Effector CD8-positive, alpha-beta T cell (primary cell): ENCODE data around the gene DBX2.
"Not testable (repeated sequence)": the region's sequence is repeated elsewhere in the genome, so short reads cannot be mapped to it uniquely, and the experiment has no call there.

Source experiments
- DNase-seq: peaks from one replicate; lab custom pipeline; 2025; lab: John Stamatoyannopoulos, UW
- total RNA-seq, 4 experiments: gene quantifications; one replicate each; lab custom pipeline; 2026; lab: John Stamatoyannopoulos, UW

Gene DBX2
- 0 reads per million in 4 experiments for total RNA-seq

- no peak for DNase-seq
These were observed at the start of gene DBX2 for GRCh38 chr12:45050751-45051571. DBX2 (minus strand) TSS chr12:45051099; CDS start chr12:45050927, 172 bp downstream.

- no peak for DNase-seq
These were observed 47.9 kb upstream of the DBX2 start for GRCh38 chr12:45098766-45099165.

GRCh38 chr12:45095417-45095816 is 44.5 kb upstream of the DBX2 start:
- not testable (repeated sequence) for DNase-seq

- DNase-seq, result no peak
These were observed 42.2 kb upstream of the DBX2 start for GRCh38 chr12:45093051-45093450.

GRCh38 chr12:45089411-45090075 is 38.6 kb upstream of the DBX2 start:
- no peak for DNase-seq

GRCh38 chr12:45088608-45089007 is 37.7 kb upstream of the DBX2 start:
- DNase-seq, result no peak

- DNase-seq, result not testable (repeated sequence)
These were observed 33.3 kb upstream of the DBX2 start for GRCh38 chr12:45084248-45084647.

- DNase-seq, result no peak
These were observed 26.4 kb upstream of the DBX2 start for GRCh38 chr12:45077251-45077650.

- no peak for DNase-seq
These were observed 25.6 kb upstream of the DBX2 start for GRCh38 chr12:45076417-45077026.

- DNase-seq, result no peak
These were observed 24.8 kb upstream of the DBX2 start for GRCh38 chr12:45075587-45076282.

GRCh38 chr12:45065125-45065626 is 14.3 kb upstream of the DBX2 start:
- DNase-seq, result no peak

- no peak for DNase-seq
These were observed 10.1 kb upstream of the DBX2 start for GRCh38 chr12:45060976-45061375.

GRCh38 chr12:45051572-45052125 is 750 bp upstream of the DBX2 start:
- DNase-seq, result no peak

- DNase-seq, result no peak
These were observed 768 bp downstream of the DBX2 start for GRCh38 chr12:45049912-45050750.

GRCh38 chr12:45042599-45042998 is 8.3 kb downstream of the DBX2 start:
- DNase-seq, result no peak

GRCh38 chr12:45040977-45041376 is 9.9 kb downstream of the DBX2 start:
- DNase-seq, result no peak

- DNase-seq, result no peak
These were observed 11.1 kb downstream of the DBX2 start for GRCh38 chr12:45039757-45040156.

GRCh38 chr12:45034861-45035265 is 16.0 kb downstream of the DBX2 start:
- no peak for DNase-seq

- DNase-seq, result no peak
These were observed 33.0 kb downstream of the DBX2 start for GRCh38 chr12:45017916-45018315.

- no peak for DNase-seq
These were observed 36.5 kb downstream of the DBX2 start for GRCh38 chr12:45014396-45014795.

- no peak for DNase-seq
These were observed 38.1 kb downstream of the DBX2 start for GRCh38 chr12:45012749-45013148.
